ENCODE results near the gene MAGEA1.

Gene MAGEA1

DNA sequence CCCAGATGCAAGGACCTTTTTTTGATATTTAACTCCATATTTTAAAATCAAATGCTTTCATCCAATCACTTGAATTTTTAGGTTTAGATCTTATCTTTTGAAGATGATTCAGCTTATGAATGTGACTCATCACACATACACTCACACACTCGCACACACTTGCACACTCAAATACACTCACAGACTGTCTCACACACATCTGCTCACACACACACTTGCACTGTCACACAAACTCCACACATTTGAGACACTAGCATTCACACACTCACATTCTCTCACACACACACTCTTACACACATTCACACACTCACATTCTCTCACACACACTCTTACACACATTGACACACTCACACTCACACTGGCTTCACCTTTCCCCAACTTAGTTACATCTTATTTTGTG, 37.8 kb downstream of the MAGEA1 start:
- TF ChIP-seq, protein P1, sequence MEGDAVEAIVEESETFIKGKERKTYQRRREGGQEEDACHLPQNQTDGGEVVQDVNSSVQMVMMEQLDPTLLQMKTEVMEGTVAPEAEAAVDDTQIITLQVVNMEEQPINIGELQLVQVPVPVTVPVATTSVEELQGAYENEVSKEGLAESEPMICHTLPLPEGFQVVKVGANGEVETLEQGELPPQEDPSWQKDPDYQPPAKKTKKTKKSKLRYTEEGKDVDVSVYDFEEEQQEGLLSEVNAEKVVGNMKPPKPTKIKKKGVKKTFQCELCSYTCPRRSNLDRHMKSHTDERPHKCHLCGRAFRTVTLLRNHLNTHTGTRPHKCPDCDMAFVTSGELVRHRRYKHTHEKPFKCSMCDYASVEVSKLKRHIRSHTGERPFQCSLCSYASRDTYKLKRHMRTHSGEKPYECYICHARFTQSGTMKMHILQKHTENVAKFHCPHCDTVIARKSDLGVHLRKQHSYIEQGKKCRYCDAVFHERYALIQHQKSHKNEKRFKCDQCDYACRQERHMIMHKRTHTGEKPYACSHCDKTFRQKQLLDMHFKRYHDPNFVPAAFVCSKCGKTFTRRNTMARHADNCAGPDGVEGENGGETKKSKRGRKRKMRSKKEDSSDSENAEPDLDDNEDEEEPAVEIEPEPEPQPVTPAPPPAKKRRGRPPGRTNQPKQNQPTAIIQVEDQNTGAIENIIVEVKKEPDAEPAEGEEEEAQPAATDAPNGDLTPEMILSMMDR (IDR thresholded peaks at IDR 0.05; ENCODE audit: insufficient read depth, missing control alignments) = no peak
- FAIRE-seq (no peak), DNase-seq (ENCODE audit: insufficient read length, low spot score) (no peak)

DNA sequence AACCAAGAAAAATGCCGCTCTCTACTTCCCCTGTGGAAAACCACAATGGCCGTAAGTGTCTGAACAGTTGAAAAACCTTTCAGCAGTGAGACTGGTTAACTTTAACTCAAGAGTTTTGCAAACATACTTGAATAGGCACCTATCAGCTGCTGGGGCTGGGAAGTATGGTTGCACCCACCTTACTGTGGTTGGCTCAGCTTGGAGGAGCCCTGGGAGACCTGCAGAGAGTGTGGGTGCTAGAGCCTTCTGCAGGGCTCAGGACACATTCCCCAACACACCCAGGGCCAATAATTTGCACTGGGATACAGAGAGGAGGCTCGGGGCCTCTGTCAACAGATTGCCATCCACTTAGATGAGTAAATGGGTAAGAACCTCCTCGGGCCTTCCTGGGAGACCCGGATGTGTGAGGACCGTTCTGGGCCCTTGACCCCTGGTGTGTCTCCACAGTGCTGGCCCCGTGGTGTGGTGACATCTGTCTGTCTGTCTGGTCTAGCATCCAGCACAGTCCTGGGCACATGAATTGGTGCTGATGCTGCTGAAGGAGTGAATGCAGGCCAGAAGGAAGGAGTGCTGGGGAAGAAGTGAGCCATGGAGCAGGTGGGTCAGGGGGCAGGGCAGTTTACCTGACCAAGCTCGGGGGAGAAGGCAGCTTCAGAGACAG, 46.5 kb downstream of the MAGEA1 start:
- FAIRE-seq (no peak), DNase-seq (ENCODE audit: insufficient read length, low spot score) (no peak)
- TF ChIP-seq, protein P1 (IDR thresholded peaks at IDR 0.05; ENCODE audit: insufficient read depth, missing control alignments) = no peak

GRCh38 chrX:153226344-153227185, 47.5 kb downstream of the MAGEA1 start:
- DNase-seq (ENCODE audit: insufficient read length, low spot score) = no peak
- TF ChIP-seq, protein P1 (IDR thresholded peaks at IDR 0.05; ENCODE audit: insufficient read depth, missing control alignments) = no peak
- FAIRE-seq = no peak
